Stimulated activated CD8-positive, alpha-beta memory T cell treated with anti-CD3 and anti-CD28 coated beads, Interleukin-2, amount 100 ng/mL, for 1 hour (primary cell): ENCODE measurements around the gene STK11.

Experiments
- DNase-seq, 2 donors: peaks; one replicate each; pipeline ENCODE4 v3.0.0-alpha.2; 2020; ENCODE audit warnings: low read depth in 2 of 2

STK11 gene, protein sequence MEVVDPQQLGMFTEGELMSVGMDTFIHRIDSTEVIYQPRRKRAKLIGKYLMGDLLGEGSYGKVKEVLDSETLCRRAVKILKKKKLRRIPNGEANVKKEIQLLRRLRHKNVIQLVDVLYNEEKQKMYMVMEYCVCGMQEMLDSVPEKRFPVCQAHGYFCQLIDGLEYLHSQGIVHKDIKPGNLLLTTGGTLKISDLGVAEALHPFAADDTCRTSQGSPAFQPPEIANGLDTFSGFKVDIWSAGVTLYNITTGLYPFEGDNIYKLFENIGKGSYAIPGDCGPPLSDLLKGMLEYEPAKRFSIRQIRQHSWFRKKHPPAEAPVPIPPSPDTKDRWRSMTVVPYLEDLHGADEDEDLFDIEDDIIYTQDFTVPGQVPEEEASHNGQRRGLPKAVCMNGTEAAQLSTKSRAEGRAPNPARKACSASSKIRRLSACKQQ

DNA sequence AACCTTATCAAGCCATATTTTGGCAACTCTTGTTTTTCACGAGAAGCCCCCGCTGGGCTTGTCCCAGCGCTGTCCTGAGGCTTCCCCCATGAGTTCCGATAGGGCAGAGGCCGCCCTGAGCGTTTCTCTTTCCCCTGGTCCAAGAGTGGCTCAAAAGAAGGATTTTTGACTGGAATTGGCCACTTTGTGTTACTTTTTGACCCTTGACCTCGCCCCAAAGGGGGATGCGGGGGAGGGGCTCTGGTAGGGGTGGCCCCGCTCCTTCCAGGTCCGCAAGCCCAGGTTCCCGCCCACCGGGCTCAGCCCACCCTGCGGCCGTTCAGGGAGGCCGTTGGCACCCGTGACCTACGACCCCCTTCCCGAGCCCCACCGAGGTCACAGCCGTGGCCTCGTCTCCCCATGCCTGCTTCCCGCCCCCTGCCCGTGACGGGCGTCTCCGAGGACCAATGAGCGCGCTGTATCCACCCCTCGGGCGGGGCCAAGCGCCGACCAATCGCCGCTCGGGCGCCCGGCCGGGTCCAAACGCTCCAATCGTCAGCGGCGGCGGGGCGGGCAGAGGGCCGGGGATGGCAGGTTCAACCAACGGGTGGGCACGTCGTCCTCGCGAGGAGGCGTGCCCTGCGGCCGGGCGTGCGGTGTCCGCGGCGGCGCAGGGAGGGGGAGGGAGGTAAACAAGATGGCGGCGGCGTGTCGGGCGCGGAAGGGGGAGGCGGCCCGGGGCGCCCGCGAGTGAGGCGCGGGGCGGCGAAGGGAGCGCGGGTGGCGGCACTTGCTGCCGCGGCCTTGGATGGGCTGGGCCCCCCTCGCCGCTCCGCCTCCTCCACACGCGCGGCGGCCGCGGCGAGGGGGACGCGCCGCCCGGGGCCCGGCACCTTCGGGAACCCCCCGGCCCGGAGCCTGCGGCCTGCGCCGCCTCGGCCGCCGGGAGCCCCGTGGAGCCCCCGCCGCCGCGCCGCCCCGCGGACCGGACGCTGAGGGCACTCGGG is at the start of gene STK11:
STK11 (plus strand) TSS at position 665 of the 986 bp plus-strand sequence. CDS start 1,136 bp downstream, outside the sequence.
- DNase-seq: peak; percentile 99

DNA sequence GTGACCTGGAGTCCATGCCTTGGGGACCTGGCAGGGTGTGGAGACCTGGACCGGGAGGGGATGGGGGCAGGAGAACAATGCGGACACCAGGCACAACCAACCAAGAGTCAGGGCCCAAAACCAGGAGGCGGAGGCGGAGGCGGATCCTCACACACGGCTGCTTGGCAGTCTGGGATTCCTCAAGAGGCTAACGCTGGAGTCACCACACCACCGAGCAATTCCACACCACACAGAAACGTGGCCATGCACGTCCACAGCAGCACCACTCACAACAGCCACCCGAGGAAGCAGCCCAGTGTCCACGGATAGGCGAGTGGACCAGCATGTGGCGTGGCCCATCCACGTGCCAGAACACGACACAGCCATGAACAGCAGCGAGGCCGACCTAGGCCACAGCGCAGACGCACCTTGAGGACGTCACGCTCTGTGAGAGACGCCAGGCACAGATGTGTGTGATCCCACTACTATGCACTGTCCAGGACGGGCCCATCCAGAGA is 49.2 kb upstream of the STK11 start:
- no peak for DNase-seq

DNA sequence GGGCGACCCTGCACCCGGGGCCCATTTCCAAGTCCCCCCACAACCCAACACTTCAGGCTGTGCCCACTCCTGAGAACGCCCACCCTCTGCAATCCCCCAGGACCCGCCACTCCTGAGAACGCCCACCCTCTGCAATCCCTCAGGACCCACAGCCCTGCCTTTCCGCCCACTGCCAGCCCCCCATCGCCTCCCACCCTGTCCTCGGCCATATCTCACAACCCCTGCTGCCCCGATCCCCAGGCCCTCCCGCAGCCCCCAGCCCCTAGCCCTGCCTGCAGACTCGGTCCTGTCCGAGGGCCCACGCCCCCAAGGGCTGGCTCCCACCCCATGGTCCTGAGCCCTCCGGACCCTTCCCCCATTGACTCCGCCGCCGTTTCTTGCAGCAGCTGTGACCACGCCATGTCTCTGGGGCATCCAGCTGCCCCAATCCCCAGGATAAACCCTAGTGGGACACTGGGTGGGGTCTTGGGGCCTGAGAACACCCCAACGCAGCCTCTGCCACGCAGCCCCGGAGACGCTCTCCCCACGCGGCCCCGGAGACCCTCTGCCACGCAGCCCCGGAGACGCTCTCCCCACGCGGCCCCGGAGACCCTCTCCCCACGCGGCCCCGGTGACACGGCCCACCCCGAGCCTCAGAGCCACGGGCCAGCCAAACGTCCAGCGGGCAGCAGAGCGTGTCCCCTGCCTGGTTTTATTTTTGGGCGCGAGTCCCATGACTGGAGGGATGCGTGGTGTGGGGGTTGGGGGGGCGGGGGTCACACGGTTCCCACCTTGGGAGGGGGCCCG is 48.6 kb upstream of the STK11 start:
- no peak for DNase-seq

DNA sequence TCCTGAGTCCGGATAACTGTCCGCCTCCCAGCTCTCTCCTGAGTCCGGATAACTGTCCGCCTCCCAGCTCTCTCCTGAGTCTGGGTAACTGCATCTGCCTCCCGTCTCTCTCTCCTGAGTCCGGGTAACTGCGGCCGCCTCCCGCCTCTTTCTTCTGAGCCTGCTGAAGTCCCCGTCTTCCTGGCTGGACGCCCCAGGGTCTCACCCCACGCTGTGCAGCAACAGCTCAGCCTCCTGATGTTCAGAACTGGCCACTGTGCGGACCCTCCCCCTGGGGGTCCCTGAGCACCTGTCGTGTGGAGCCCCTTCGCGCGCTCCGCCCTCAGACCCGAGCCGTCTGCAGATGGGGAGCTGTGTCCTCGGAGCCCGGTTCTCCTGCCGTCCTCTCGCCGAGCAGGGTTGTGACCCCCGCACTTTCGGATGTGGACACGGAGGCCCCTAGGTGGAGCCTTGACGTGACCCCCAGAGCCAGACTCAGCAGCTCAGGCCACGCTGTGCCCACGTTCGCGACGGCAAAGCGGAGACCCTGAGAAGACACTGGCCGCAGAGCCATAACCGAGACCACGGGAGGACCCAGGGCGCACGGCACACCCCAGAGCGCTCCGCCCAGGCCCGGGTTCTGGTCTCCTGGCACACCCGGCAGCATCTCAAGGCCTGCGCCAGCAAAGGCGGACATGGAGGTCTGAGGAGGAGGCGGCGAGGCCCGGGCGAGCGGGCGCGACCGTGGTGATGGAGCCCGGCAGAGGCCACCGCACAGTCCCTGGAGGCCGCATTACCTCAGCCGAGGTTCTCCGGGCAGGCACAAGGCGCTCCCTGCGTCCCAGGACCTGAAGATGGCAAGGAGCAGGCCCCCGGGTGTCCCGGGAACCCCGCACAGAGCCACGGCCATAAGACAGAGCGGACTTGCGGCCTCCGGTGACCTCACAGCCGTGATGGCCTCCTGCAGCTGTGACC is 47.4 kb upstream of the STK11 start:
- DNase-seq: no peak

DNA sequence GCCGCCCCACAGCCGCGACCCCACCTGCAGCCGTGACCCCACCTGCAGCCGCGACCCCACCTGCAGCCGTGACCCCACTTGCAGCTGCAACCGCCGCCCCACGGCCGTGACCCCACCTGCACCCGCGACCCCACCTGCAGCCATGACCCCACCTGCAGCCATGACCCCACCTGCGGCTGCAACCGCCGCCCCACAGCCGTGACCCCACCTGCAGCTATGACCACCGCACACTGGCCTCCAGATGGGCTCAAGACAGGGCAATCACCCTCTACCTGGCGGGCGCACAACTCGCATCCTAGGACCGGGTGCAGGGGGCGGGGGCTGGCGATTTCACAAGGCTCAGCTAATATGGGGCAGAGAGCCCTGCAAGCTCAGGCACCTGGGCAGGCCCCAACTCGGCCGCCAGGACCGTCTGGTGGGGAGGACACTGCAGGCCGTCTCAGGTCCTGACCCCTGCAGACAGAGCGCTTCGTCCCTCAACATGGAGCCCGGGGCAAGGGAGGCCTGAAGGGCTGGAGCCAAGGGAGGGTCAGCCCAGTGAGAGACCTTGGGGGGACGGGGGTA is 46.6 kb upstream of the STK11 start:
- no peak for DNase-seq

DNA sequence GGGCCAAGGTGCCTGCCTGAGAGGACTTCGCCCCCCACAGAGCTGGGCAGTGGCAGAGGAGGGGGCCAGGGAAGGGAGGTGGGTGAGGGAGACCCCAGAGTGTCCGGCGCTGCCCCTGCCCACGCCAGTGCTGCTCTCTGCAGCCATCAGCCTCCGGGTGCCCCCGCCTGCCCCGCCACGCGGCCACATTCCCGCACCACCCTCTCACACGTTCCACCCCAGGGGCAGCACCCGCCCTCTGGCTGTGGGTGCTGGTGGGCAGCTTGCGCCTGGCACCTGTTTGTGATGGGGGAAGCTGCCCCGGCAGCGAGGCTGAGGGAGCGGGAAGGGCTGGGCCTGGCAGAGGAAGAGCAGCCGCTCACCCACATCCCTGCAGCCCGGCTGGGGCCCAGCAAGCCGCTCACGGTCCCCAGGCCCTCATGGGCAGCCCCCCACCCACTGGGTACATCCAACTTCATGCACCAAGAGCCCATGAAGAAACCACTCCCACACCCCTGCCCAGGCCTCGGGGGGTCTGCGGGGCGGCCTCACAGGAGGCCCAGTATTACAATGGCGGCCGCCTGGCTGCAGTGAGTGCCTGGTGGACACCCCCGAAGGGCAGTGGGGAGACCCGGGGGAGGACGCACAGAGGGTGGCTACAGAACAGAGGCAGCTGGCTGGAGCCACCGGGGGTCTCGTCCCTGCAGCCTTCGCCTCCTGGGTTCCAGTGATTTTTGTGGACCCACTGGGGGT is 45.5 kb upstream of the STK11 start:
- no peak for DNase-seq

DNA sequence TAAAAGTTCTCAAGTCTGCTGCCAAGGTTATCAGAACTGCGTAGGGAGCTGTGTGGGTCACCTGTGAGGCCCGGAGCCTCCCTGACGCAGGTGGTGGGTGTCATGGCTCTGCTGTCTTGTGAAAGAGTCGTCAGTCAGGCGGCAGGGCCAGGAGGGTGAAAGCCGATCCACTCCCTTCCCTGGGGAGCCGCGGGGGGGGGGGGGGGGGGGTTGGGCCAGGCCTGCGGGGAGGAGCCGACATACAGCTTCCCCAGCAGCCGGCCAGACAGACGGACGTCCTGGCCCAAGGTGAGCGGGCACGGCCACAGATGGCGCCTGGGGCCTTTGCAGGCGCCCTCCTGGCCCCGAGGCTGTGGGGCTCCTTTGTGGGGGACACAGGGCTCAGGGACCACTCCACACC is 43.9 kb upstream of the STK11 start:
- no peak for DNase-seq

DNA sequence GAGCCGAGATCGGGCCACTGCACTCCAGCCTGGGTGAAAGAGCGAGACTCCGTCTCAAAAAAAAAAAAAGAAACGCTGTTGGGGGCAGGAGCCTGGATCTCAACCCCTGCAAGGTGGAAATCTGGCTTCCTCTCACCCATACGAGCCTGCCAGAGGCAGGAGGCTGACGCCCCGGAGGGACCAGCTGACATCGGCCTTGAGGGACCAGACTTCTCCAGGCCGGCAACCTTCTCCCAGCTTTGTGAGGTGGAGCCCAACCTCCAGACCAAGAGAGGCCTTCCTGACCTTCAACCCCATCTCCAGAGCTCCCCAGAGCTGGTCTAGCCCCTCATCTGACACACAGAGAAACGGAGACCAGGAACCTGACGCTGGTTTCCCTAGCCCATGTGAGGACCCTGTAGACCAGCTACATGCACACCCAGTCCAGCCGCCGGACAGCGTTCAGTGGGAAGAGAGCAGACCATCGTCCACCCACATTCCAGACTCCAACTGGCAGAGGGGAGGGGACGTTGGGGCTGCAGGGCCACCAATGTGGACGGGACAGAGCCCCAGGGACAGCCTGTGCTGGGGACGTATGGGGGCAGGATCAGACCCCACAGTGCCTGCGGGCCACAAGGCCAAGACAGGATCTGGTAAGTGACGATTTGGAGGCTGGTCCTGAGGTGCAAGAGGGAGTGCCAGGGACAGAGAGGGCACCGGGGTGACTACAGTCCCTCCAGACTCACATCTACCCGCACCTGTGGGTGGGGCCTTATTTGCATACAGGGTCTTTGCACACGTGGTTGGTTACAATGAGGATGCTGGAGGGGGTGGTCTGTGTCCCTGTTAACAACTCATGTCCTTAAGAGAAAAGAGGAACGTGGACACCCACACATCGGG is 42.9 kb upstream of the STK11 start:
- no peak for DNase-seq

DNA sequence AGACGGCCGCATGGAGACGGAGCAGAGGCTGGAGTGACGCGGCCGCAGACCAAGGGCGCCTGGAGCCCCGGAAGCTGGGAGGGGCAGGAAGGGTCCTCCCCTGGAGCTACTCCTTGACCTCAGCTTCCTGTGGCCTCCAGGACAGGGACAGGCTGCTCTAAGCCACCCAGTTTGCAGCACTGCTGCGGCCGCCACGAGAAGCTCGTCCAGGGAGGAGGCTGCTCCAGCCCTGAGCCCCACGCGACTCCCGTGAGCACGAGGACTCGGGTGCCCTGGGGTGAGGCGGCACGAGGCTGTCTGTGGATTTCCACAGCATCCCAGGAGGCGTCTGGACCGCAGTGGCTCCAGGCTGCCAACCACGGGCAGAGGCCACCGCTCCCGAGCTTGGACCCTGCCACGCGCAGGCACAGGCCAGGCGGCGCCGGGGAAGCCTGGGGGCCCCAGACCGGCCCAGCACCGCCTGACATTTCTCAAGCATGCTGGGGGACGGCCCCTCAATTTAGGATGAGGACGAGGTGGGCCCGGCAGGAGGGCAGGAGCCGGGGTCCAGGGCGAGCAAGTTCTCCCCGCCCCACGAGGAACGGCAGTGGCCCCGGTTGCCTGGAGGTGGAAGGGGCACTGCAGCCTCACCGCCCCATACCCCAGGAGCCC is 42.2 kb upstream of the STK11 start:
- no peak for DNase-seq

DNA sequence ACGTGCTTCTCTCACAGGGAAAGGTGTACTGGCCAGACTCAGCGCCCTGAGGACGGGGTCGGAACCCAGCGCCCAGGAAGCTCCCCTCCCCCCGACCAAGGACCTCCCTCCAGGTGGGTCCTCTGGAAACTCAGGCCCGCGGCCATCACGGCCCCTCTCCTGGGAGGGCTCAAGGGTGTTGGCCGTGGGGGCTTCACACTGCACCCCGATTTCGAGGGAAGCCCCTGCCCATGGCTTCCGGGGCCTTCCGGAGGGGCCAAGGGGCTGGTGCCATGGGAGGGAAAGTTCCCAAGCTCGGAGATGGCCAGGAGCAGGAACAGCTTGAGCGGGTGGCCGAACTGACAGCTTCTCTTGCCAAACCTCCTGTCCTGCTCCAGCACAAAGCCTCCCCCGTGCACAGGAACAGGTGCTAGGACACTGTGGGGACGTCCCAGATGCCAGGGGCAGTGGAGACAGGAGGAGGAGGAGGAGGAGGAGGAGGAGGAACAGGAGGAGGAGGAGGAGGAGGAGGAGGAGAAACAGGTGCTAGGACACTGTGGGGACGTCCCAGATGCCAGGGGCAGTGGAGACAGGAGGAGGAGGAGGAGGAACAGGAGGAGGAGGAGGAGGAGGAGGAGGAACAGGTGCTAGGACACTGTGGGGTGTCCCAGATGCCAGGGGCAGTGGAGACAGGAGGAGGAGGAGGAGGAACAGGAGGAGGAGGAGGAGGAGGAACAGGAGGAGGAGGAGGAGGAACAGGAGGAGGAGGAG is 41.5 kb upstream of the STK11 start:
- DNase-seq: no peak

DNA sequence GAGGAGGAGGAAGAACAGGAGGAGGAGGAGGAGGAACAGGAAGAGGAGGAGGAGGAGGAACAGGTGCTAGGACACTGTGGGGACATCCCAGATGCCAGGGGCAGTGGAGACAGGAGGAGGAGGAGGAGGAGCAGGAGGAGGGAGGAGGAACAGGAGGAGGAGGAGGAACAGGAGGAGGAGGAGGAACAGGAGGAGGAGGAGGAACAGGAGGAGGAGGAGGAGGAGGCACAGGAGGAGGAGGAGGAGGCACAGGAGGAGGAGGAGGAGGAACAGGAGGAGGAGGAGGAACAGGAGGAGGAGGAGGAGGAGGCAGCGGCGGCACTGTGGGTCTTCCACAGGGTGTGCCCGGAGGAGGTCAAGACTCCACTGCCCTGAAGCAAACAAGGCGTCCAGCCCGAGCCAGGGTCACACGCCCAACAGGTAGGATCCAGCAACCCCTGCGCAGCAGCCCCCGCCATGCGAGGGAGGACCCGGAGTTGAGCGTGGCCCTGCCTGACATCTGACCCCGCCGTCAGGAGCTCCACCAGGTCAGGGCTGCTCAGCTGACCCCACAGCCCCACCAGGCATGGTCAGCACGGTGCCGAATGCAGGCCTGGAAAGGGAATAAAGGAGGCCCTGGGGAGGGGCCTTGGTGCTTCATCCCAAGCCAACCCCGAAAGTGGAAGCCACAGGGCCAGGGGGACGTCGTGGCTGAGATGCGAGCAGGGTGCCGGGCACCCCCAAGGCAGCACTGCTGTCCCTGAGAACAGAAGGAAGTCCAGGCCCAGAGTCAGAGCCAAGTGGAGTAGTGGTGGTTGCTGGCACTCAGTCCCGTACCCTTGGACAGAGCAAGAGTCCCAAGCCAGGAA is 40.7 kb upstream of the STK11 start:
- no peak for DNase-seq

DNA sequence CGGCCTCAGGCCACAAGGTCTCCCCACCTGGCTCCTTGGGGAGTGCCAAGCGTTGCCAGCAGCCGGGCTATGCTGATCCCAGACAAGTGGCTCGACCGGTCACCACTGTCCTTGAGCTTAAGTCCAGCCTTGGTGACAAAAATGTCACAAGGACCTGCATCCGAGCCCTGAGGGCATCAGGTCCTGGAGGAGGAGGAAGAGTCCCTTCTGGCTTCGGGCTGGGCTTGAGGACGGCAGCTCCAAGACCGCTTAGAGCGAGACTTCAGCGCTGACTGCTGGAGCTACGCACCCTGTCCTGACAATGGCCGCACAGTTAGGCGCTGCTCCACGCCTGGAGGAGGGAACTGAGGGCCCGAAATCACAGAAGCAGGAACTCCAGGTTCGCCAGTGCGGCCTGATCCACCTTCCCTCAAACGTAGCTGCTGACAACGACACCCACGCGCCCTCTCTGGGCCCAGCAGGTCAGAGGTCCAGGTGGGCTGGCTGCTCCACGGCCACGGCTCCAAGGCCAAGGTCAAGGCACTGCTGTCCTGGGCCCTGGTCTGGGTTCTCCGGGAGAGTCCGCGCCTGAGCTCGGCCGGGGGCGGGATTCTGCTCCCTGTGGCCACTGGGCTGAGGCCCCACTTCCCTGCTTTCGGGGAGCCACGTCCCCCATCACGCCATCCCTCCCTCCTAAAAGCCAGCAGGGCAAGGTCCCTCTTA is 38.6 kb upstream of the STK11 start:
- DNase-seq: no peak

DNA sequence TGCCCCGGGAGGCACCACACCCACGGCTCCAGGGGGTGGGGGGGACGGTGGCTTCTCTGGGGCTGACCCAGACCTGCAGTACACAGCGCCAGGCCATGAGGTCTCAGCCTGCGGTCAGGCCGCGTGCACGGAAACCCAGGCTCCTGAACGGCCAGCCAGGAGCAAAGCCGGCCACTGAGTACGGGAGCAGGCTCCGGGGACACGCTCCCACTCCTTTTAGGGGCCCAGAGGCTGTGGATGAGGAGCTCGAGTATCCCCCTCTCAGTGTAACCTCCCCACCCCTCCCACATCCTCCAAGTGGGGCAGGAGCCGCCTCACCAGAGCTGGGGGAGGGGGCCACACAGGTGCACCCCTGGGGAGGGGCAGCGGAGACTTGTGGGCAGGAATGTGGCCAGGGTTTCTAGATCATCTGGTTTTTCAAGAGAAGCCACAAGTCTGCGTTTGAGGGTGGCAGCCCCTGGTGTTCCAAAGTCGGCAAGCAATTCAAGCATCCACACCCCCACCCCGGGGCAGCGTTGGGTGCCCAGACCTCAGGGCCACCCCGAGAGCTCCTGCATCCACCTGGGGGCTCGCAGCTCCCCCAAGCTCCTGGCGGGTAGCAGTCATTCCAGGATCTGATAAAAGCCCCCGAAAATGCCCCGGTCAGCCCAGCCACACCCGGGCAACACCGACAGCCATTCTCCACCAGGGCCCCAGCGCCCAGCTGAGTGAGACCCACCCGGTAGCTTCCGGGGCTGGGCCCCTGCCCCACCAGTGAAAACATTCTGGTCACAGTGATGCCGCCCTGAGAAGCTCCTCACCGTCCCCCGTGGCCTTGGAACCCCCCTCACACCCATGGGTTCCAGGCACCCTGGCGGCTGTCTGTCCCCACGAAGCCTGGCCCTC is 37.6 kb upstream of the STK11 start:
- no peak for DNase-seq

DNA sequence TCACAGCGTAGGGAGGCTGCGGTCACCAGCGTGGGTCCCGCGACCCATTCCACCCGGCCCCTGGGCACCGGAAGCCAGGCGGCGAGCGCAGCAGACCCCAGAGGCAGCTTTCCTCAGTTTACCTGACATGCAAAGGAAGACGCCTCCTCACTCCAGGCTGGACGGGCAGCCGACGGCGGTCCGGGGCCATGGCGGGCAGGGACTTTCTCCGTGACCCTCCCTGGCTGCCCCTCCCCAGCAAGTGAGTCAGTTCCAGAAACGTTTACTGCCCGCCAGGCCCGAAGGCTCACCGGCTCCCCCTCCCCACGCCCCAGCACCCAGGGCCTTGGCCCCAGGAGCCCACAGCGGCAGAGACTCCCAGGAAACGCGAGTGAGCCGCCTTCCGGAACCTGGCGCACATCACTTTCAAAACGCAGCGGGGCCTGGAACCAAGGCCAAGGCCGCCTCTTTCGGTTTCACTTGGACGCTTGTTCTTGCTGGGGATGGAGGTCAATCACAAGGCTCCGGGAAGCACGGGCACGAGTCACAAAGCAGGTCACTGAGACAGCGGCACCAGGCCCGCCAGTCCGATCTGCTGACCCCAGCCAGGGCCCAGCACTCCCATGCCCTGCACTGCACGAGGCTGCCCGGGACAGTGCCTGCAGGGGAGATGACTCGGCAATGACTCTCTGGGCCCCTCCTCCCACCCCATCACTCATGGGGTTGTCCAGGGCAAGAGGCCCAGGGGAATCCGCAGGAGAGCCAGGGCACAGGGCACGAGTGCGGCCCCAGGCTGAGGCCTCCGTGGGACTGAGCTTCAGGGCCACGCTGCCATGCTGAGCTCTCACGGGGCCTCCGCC is 36.8 kb upstream of the STK11 start:
- no peak for DNase-seq
